Hepatic stellate cell (primary cell): ENCODE results near the gene KLF3.
A peak's percentile ranks its signal among the peaks of the same experiment; 100 is the strongest.

Experiments used
- DNase-seq: peaks from one replicate; pipeline ENCODE4 v3.0.0; 2011; ENCODE audit warnings: low spot score

KLF3 gene

DNA sequence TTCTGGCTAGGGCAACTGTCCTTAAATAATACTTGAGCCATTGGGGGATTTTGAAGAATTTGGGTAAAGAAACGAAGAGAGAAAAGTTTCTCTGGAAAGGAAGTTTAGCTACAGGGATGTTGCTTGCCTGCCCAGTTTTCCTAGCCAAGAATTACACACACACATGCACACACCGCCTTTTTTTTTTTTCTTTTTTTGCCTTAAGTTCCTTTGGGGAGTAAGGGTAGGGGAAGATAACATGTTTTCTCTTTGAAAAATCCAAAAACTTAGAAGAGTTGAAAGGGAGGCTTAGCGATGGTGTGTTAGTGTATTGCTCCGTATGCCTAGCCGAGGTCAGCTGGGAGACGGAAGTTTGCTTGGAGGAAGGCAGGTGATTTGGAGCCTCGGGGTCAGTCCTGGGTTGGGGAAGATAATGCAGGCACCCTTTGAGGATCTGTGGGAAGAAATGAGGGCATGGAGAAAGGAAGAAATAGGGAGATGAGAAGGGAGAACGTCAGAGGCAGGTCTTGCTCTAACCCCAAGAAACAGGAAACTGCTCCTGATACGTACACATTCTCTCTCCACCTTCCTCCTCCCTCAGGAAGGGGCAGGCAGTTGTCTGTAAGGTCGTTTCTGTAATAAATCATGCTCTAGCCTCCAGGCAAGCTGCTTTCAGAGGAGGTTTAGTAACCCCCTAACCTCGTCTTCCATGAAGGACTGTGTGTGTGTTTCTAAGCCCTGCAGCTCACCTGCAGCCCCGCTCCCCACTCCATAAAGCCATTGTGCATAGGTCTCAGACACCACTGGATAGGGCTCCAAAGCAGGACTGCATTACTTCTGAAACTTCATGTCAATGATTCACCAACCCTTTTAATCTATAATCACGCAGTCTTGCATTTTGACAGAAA is 10.5 kb downstream of the KLF3 start:
- DNase-seq, result no peak

DNA sequence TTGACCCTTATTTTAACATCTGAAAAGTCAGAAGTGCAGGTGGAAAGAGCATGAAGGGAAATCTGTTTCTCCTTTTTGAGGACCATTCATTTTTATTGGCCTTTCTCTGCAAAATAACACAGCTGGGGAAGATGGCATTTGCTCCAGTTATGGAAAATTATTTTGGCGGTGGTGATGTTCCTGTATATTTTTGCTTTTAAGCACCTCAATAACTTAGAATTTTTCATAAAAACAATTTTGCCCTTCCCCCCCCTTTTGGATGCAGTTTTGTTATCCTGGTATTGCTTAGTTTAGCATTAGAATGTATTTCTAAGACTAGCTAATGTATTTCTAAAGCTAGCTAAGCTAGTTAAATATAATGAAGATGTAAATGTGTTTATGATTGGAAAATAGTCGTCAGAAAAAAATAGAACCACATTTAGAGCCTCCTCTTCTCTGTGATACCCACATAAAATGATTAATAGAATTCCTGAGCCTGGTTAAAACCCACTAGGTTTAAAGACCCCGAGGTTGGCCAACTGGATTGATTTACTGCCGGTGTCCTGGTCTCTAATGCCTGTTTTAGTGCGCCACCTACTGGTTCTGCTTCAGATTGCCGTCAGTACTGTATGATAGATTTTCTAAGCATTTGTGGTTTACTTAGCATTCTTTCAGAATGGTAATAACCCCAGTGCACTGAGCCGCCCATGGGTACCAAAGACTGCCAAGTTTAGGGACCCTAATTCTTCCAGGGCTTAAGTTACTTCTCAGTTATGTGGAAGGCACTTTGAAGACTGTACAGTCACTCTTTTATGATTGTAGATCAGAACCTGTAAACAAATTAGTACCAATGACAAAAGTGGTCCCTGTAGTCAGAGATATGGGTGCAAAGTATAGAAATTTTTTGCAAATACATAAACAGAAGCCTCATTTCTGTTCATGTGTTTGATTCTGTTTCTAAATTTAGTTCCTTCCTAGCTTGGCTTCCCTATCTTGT is 11.4 kb downstream of the KLF3 start:
- DNase-seq, result peak; percentile 63

DNA sequence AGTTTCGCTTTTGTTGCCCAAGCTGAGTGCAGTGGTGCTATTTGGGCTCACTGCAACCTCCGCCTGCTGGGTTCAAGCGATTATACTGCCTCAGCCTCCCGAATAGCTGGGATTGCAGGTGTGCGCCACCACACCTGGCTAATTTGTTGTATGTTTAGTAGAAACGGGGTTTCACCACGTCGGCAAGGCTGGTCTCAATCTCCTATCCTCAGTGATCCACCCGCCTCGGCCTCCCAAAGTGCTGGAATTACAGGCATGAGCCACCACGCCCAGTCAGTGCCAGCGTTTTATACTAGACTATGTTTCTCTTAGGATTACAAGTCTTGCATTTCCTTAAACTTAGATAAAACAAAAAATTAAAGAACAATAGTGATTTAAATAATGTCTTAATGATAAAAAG is 13.0 kb downstream of the KLF3 start:
- DNase-seq, result no peak

DNA sequence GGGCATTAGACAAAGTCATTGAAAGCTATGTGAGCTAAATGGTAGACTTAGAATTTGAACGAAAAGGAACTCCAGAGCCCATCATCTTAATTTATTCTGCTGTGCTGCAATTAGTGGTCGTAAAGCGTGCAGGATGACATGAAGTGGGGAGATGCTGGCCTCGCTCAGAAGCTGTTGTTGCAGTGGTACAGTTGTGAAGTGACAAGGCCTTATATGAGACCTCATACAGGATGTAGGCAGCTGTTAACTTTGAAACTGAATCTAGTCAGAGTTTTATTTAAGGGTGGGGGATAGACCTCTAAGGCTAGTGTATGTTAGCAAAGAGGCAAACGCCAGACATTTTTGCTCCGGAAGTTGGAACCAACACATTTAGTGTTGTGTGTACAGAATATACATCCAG is 13.4 kb downstream of the KLF3 start:
- no peak for DNase-seq

DNA sequence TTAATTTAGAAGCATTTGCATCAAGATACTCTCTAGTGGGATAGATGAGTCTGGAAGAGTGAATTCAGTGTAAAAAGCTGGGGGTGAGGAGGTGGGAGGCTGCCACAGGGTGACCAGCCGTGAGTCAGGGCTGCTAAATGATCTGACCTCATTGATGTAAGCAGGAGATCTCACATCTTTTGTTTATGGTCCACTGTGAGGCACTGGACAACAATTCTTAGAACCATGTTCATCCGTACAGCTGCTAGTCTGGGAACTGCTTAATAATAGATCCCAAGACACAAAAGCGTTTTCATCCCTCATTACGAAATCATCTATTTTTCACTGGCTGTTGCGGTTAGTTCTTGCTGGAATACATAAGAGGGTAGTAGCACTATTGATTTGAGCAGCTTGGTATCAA is 14.1 kb downstream of the KLF3 start:
- no peak for DNase-seq

DNA sequence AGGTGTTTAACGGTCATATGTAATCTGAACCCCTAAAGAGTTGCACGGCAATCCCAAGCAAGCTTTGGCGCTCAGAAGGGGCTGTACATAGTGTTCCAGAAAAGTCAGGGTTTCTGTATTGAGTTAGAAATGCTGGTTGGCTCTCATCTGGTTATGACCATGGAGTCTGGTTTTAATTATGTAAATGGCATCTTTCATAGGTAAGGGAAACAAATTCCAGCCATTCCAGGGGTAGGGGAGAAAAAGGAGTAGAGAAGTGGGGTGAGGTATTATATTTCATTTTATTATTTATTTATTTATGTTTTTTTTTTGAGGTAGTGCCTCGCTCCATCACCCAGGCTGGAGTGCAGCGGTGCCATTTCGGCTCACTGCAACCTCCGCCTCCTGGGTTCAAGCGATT is 15.9 kb downstream of the KLF3 start:
- DNase-seq, result no peak

DNA sequence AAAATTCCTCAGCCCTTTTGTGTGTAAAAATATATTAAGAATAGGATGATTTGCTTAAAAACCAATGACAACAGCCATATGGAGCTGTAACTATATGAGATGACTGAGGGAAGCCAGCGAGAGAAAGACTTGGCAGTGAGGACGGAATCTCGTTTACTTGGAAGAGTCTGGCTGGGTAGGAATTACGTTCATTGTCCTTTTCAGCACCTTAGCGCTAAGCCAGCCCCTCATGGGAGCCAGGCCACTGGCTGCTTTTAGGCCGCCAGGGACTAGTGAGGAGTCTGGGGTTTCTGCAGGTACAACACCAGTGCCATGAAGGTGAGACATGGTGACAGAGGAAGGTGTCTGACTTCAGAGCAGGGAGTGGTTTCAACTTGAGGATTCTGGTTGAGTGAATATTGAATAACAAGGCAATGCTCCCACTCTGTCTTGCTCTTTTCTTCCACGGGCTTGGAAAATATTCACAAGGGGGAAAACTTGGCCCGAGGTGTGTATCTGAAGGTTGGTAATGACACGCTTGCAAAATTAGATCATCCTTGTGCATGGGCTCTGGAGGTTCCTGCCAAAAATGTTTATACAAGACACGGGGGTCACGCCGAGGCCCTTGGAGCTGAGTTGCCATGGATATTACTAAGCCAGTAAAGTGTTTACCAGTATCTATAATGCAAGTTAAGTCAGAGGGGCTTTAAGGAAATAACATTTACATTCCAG is 17.4 kb downstream of the KLF3 start:
- DNase-seq, result no peak

DNA sequence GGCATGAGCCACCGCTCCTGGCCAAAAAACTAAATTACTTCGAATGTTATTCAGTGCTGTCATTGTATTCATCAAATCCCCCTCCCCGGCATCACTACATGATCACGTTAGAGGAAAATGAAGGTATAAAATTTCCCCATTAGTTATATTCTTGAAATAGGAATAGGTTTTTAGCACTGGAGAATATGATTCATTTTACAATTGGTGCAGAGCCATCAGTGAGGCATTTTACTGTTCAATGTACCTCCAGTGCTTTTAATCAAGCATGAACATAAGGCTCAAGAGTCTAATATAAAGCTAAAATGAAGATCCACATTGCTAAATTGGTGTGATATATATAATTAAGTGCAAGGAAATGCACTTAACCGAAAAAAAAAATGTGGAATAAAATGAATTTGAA is 18.3 kb downstream of the KLF3 start:
- DNase-seq, result no peak

DNA sequence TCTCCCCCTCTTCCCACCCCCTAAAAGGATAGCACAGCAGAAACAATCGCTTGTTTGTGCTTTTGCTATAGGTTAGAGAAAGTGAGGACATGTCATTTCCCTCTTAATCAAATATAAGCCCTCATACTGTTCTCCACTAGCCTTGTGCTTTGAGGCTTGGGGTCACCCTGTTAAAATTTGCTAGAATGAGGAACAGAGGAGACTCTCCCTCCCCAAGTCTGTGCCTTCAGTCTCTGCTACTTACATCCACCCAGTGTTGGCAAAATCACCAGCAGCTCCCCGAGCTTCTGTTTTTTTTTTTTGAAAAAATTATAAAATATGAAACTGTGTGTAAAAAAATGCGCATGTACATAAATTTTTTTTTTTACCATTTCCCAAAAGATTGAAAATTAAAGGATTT is 19.3 kb downstream of the KLF3 start:
- no peak for DNase-seq

DNA sequence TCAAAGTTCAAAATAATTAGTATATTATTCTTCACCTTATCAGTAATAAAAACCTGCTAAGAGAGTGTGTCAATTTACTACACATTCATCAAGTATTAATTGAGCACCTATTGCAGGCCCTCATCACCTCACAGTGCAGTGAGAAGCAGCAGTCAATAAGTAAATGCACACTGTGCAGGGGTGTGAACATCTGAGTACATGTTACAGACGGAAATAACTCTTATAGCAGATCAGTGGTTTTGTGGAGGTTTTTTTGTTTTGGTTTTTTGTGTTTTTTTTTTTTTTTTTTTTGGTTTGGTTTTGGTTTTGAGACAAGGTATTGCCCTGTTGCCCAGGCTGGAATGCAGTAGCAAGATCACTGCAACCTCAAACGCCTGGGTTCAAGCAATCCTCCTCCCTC is 20.3 kb downstream of the KLF3 start:
- DNase-seq, result no peak

DNA sequence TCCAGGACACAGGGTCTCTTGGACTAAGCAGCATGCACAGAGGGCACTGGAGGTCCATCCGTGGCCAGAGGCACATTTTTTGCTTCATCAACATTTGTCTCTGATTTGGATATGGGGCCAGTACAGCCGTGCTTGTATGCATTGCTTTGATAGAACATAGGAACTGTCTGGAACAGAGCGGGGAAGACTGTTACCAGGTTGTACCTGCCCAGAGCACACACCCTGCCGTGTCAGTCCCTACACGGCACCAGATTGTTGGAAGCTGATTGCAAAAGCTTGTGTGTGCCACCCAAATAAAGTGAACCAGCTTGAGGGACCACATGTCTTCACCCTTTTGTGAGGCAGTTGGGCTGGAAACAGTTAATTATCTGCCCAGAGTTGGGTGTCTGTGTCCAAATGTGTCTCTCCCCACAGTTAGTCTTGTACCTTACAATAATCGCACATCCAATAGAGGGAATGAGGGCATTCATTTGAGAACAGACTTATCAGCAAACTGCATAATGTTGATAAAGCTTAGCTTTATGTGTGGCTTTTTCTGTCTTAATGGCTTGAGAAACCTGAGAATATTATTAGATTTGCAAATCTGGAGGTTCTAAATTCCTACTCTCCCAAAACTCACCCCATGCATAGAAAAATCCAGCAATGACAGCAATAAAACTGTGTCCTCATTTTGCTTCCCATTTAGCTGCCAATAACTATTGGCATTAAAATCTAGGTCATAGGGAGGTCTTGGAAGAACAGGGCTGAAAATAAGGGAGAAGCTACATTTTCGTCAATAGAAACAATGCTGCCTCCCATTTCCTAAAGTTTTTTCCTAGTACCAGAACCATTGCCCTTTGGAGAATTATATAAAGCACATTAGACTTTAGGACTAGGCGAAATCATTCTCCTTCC is 21.2 kb downstream of the KLF3 start:
- DNase-seq, result no peak

DNA sequence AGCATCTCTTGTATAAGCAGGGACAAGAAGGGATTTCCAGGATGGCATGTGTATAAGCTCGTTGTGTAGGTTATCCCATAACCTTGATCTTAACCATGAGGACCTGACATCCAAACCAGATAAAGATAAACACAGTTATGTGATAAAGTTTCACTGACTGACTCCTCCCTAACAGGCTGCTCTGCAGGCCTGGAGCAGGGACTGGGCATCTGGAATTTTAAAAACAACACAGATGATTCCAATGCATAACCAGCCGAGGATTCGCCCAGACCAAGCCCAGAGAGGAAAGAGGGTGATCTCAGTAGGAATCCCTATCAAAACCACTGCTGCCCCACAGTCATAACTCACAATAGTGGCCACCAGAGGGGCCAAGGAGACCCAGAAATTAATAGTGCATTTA is 22.7 kb downstream of the KLF3 start:
- no peak for DNase-seq

DNA sequence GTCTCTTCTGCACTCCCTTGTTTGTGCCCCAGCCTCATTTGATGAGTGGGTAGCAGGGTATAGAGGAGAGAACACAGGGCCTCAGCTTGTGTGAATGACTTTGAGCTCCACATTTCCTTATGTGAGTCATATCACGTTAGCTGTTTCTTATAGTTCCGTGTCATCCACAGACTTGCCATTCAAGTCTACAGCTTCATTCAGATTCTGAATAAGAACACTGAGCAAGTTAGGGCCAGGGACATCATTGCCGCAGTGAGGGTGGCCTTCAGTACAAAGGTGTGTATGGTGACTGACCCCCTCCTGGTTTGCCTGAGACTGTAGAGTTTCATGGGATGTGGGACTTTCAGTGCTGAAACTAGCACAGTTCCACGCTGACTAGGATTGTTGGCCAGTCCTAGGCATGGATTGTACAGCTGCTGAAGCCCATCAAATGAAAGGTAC is 23.6 kb downstream of the KLF3 start:
- DNase-seq, result no peak

DNA sequence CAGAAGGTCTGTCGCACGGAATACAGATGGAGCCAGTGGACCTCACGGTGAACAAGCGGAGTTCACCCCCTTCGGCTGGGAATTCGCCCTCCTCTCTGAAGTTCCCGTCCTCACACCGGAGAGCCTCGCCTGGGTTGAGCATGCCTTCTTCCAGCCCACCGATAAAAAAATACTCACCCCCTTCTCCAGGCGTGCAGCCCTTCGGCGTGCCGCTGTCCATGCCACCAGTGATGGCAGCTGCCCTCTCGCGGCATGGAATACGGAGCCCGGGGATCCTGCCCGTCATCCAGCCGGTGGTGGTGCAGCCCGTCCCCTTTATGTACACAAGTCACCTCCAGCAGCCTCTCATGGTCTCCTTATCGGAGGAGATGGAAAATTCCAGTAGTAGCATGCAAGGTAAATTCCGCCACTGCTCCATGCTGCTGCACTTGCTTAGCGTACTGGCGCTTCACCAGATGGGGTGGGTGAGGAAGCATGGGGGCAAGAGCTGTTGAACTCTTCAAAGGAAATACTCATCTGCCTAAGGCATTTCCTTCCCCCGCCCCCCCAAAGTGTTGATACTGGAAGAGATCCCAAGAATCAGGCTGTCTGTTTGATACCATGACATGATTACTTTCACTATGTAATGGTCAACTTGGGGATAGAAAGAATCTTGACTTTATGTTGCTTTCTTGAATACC is 24.8 kb downstream of the KLF3 start:
- no peak for DNase-seq

DNA sequence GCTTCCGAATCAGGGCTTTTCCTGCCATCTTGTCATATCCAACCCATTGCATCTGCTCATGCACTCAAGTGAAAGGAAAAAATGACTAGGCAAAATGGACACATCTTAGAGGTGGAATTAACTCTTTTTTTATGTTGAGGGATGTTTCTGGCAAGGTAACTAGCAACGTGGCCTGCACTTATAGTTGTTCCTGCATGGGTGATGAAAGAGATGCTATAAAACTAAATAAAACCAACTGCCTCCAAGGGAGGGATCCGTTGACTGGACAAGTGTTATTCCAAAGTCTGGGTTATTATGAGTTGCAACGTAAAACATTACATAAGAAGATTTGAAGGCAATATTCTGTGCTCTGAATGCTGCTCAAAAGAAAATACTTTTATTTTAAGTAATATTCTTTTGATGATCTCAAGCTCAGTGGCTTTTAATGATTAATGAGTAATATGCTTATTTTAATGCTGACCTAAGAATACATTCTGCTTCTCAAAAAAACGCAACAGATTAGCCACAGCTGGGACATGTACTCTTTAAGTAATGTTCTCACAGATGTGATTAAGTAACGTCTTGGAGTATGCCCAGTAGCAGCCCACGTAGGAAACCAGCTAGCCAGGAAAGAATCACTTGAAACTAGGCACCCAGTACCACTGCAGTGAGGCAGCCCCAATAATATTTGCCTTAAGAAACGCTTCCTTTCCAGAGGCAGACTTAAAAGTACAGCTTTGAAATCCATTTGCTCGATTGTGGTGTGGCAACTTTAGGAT is 27.4 kb downstream of the KLF3 start:
- DNase-seq, result no peak

DNA sequence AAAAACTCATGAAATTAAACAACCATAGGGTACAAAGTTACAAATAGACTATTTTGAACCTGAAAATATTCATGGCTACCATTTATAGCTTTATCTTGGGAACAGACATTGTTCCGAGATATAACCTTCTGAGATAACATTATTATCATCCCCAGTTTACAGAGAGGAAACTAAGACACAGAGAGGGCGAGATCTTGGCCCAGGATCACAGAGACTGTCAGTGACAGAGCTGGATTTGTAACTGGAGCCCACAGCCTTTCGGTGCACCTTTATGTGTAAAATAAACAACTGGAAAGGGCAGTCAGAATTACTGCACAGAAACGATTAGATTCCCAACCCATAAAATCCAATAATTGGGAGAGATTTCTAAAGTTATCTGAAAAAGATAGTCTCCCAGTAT is 28.4 kb downstream of the KLF3 start:
- no peak for DNase-seq

DNA sequence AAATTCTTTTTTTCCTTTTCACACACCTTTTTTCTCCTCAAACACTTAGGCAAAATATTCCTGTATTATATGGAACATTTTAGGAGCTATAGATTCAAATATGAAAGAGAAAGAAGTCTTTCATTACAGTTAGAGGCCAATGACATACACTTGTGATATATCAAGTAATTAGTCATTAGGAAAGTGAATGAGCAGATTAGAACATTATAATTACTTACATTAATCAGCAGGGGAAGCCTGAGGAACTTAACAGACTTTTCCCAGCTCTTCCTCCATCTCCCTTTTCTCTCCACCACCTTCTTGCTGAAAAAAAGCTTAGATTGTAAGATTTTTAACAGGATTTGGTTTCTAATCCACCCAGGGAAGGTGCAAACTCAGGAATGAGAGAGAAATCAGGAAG is 29.6 kb downstream of the KLF3 start:
- DNase-seq, result no peak

DNA sequence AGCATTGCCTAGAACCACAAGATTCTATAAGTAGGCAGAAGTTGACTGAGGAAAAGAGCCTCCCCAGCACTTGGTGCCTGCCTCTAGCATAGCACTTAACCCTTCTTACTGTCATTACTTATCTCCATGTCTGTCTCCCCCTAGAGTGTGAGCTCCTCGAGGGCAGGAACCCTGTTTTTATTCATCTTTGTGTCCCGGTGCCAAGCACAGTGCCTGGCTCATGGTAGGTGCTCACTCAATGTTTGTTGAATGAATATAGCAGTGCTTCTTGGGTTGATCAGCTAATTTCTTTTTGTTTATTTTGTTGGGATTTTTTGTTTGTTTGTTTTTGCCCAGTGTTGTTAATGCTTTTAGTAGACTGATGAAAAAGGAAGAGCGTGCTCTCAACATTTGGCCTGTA is 30.3 kb downstream of the KLF3 start:
- no peak for DNase-seq

DNA sequence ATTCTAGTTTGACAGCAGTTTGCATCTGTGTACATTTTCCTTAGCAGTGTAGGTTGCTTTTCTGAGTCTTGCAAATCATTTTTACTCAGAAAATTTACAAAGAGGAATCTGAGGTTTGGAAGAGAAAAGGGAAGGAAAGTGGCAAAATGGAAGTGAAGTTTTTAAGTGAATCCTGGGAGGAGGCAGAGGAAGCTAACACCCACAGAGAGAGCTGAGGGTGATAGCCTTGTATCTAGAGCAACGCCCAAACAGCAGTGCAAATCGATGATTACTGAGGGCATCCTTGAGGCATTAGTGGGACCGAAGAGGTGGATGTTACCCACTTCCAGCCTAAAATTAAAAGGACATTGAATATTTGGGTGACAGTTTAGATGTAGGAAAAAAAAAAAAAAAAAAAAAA is 31.8 kb downstream of the KLF3 start:
- no peak for DNase-seq

DNA sequence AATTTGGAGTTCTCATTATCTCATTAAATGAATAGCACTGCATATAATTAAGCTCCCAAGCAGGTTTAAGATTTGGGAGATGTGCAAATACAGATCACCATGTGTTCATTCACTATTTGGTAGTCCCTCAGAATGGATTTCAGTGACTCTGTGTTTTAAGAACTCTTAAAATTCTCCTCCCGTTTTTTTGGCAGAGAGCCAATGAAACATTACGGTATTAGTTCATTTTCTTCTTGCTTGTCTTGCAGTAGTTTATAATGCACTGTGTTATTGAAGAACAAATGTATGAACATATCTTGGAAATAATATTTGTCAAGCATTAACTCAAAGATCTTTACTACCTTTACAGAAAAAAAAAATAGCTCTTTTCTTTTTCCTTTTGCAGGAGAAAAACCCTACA is 32.7 kb downstream of the KLF3 start:
- DNase-seq, result no peak
